GM18873 (cell line): ENCODE results near the gene PRR11.
A peak's percentile ranks its signal among the peaks of the same experiment; 100 is the strongest.
"Not testable (repeated sequence)": the region's sequence is repeated elsewhere in the genome, so short reads cannot be mapped to it uniquely, and the experiment has no call there.

Source experiments
- ATAC-seq: cut with Tn5 transposase; IDR thresholded peaks from one replicate; pipeline ENCODE4 v1.9.1; 2021; ENCODE audit warnings: mild to moderate bottlenecking, moderate library complexity, moderate number of reproducible peaks; ENCODE audit not compliant: unreplicated experiment, low FRiP score

The PRR11 gene

DNA sequence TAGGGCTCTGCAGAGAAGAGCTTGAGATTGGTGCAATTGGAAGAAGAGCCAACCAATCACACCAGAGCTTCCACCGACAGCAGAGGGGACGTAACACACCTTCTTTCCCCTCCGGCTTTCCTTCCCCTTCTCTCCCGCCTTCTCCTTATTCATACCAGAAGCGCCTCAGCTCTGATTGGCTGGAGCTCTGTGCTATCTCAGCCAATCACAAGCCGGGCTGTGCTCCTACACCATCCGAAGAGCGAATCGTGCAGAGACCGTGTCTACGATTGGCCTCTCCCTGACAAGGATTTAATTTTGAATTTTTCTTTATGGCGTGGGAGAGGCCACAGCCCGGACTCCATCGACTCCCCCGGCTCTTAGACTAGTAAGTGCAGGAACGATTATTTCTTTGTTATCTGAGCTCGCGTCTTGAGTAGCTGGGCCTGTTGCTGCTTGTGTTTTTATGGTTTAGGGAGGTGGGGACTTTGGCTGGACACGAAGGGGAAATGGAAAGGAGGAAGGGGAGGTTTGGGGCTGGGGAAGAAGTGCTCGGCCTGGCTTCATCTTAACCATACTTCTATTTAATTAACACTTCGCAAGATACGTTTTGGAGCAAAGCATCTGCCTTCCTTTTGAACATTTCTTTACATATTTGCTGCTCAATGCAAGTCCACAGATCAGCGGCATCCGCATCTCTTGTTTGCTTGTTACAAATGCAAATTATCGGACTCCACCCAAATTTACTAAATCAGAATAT is at the start of gene PRR11:
Gene PRR11, plus strand, starts transcription at position 308 of the 739 bp plus-strand sequence. CDS start 14,007 bp downstream, outside the sequence.
- peak; percentile 88 for ATAC-seq

DNA sequence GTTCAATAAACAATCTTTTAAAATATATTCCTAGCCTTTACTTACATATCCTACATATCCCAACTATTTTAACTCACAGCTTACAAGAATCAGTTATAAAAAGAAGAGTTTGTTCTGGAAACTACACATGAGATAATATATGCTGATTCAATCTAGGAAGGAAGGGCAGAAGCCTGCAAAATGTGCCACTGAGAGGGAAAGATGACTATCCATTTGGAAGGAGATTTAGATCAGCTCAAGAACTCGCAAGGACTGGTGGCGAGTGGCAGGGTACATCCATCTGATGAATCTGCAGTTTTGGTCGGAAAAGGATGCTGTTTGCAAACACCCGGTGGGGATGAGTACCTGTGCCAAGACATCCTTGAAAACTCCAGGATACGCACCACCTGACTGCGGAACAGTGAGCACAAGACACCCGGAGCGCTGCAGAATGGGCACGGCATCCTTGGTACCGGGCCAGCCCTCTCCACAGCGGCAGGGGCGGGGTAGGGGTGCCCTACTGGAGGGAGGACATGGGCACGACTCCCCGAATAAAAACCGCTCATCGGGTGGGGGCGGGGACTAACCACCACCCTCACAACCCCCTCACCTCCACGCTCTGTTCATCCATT is 49.6 kb upstream of the PRR11 start:
- ATAC-seq: peak; percentile 15

DNA sequence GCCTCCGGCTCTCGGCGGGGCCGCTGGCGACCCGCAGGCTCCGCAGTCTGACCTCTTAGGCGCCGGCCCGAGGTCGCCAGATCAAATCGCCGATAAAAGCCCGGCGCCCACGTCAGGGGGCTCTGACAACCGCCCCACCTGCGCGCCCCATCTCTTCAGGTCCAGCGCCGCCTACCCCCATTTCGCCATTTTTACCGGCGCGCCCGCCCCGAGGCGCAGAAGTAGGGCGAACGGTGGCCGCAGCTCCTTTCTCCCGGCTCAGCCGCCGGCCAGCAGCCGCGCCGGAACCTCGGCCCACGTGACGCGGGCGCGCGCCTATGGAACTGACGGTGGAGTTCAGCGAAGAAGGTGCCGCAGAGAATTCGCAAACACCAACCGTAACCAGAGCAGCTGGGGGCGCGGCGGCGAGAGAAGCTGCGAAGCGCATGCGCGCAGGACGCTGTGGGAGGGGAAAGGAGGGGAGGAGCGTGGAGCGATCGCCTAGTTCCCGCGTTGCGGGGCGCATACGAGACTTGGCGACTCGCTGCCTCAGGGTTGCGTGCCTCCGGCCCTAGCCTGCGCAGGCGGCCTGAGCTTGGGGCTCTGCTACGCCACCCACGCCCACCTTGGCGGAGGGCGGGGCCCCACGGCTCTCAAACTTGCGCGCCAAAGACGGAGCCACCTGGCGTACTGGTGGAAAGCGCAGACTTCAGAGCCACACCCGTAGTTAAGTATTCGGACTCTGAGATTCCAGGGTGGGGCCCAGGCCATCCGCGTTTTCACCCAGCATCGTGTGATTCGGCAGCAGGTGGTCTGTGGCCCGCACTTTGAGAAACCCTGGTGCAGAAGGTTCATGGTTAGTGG is 48.9 kb upstream of the PRR11 start, which contains the start of gene TRIM37:
Gene TRIM37, minus strand, starts transcription at position 418 of the 843 bp plus-strand sequence. CDS start 419 bp downstream, outside the sequence.
- peak; percentile 82 for ATAC-seq

DNA sequence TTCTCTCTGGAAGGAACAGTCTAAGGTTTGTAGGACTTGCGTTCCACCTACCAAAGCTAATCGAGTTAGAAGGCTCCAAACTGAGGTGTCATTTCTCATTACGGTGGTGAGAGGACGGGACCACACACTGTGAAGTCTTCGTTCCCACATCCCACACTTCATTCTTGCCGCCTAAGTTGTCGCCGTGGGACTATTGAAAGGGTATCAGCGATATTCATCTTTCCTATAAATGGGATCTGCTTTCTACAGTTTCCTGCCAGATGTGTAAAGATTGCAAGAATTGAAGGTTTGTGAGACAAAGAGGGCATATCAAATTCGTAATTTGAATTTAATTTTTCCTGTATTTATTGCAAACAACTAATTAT is 48.3 kb upstream of the PRR11 start:
- ATAC-seq: no peak

DNA sequence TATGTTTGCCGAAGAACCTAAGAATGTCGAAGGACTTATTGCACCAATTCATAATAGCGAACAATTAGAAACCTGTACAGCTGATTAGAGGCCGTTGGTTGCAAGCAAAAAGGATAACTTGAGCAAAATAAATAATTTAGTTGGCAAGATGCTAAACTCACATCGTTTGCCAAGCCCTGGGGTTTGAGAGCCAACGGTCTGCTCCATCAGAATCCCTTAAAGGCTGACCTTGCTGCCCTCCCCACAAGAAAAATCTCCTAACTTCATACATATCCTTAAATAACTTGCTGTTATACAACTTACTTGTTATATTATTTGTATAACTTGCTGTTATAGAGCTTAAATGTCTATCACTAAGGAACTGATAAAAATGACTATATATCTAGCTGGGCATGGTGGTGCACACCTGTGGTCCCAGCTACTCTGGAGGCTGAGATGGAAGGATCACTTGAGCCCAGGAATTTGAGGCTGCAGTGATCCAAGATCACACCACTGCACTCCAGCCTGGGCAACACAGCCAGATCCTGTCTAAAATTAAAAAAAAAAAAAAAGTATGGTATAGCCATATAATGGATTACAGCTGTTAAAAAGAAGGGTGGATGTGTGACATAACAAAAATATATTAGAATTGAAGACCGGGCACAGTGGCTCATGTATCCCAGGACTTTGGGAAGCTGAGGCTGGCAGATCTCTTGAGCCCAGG is 47.0 kb upstream of the PRR11 start:
- ATAC-seq: no peak

DNA sequence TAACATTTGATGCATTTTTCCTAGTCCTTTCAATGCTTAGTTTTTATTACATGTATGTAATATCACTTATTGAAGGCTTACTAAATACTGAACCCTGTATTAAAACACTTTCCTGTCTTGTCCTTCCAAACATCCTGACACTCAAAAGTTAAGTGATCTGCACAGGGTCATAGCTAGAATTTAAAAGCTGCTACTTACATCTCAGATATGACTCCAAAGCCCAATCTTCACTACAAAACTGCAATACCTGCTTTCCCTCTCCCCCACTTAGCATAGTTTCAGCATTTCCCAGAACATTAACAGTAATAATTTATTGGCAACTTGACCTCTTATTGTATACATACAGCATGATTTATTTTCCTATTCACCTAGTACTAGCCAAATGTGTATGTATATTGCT is 44.6 kb upstream of the PRR11 start:
- no peak for ATAC-seq

DNA sequence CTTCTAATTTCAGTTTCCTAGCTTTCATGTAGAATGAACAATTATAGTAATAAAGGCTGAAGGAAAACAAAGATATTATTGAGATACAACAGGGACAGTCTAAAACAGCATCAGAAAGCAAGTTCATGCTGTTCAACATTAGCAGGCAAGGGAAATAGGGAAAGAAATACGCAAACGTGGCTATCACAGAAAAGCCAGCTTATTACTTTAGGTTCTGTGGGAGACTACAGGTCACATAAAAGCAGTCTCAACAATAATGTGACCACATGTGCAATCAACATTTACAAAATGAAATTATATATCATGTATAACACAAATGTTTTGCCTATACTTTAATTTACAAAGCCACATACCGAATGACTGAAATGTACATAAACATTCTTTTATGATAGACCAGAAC is 44.0 kb upstream of the PRR11 start:
- ATAC-seq: no peak

DNA sequence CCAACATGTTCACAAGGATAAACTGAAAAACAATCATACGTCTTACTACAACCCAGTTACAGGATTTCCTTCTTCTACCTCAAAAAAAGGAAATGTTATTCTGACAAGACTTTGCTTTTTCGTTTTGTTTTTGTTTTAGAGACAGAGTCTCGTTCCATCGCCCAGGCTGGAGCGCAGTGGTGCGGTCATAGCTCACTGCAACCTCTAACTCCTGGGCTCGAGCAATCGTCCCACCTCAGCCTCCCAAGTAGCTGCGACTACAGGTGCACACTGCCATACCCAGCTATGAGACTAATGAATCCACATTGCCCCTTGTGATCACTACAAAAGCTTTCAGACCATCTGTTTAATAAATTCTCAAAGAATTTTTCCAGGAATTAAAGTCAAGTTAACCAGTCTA is 40.1 kb upstream of the PRR11 start:
- ATAC-seq: no peak

DNA sequence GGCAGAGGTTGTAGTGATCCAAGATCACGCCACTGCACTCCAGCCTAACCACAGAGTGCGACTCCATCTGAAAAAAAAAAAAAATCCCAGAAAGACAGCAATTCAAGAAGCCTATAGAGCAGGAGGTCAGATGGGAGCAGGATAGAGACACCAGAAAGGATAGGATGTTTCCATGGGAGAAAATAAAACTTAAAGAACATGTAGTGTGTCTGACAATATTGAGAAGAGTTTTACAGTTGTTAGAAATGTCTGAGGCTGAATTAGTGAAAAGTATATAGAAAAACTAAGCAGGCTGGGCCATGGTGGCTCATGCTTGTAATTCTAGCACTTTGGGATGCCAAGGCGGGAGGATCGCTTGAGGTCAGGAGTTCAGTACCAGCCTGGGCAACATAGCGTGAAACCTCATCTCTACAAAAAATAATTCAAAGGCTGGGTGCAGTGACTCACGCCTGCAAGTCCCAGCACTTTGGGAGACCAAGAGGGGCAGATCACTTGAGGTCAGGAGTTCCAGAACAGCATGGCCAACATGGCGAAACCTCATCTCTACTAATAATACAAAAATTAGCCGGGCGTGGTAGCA is 33.6 kb upstream of the PRR11 start:
- ATAC-seq: no peak

DNA sequence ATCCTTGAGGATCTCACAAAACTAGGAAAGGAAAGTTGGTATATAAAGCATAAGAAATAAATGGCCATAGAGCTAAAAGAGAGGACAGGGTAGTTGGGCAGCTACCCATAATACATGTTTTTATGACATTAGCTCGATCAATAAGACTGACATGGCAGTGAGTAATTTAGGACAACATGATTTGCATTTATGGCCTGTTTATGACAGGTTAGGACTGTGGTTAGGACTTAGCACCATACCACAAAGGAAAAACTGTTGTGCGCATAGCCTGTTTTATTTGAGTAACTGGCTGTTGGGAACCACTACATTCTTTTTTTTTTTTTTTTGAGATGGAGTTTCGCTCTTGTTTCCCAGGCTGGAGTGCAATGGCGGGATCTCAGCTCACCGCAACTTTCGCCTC is 30.9 kb upstream of the PRR11 start:
- no peak for ATAC-seq

DNA sequence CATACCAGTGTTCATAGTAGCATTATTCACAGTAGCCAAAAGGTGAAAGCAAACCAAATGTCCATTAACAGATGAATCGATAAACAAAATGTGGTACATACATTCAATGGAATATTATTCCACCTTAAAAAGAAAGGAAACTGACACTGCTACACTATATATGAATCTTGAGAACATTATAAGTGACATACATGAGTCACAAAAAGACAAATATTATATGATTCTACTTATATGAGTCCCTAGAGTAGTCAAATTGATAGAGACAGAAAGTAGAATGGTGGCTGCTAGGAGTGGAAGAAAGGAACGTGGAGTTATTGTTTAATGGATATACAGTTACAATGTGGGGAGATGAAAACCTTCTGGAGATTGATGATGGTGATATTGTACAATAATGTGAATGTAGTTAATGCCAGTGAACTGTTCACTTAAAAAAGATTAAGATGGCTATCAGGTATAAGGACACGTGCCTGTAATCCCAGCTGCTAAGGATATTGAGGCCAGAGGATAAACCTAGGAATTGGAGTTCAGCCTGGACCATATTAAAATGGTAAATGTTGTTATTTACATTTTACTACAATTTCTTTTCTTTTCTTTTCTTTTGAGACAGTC is 28.6 kb upstream of the PRR11 start:
- no peak for ATAC-seq

DNA sequence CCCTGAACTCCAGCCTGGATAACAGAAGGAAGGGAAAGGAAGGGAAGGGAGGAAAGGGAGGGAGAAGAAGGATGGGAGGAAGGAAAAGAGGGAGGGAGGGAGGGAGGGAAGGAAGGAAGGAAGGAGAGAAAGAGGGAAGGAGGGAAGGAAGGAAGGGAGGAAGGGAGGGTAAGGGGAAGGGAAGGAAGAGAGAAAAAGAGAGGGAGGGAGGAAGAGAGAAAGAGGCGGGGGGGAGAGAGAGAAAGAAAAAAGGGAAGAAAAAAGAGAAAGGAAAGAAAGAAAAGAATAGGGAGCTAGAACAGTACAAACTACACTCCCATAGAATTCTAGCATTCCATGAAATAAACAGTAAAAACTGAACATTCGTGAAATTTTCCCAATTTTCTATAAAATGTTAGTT is 25.7 kb upstream of the PRR11 start:
- no peak for ATAC-seq

DNA sequence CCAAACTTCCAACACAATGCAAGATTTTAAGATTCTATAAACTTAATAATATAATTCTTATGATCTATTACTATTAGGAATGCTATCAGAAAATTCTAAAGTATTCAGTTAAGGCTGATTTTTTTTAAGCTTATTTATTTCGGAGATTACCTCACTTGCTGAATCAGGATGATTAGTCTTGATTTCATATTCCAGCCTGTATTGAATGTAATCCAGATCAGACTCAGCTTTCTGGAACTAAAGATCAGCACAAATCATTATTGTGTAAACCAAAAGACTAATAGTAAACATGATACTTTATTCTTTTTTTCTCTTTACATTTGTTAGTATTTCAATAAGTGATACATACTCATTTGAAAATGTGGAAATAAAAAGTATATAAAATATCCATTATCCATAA is 24.4 kb upstream of the PRR11 start:
- ATAC-seq: no peak

DNA sequence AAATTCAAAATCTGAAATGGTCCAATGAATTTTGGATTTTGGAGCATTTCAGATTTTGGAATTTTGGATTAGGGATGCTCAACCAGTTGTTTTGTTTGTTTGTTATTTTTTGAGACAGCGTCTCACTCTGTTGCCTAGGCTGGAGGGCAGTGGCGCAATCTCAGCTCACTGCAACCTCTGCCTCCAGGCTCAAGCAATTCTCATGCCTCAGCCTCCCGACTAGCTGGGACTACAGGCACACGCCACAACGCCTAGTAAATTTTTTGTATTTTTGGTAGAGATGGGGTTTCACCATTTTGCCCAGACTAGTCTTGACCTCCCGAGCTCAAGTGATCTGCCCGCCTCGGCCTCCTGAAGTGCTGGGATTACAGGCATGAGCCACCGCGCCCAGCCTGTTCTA is 17.2 kb upstream of the PRR11 start:
- not testable (repeated sequence) for ATAC-seq

DNA sequence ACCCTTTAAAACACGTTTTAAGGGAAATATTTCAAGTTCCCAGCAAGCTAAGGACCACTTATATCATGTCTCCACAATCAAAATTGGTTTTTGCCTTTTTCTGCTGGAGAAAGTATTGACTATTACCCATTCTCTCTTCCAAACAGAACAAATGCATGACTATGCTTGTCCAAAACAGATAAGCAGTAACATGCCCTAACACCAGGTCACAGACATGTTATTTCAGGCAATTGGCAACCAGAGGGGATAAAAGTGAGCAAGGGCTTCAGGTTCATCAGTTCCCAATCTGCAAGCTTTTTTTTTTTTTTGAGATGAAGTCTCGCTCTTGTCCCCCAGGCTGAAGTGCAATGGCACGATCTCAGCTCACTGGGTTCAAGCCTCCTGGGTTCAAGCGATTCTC is 15.6 kb upstream of the PRR11 start:
- no peak for ATAC-seq

DNA sequence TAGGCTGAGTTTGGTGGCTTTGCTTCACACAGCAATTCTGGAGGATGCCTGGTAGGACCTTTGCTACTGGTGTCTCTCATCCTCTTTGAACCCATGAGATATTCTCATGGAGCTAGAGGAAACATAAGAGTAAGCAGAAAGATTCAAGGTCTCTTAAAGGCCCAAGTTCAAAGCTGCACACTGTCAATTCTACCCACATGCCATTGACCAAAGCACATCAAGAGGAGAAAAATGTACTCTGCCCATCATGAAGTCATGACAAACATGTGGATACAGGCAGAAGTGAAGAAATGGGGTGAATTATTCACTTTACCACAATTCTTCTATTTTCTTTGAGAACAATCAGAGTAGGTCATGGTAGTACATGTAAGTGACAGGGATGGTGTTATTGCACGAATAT is 13.7 kb upstream of the PRR11 start:
- no peak for ATAC-seq

DNA sequence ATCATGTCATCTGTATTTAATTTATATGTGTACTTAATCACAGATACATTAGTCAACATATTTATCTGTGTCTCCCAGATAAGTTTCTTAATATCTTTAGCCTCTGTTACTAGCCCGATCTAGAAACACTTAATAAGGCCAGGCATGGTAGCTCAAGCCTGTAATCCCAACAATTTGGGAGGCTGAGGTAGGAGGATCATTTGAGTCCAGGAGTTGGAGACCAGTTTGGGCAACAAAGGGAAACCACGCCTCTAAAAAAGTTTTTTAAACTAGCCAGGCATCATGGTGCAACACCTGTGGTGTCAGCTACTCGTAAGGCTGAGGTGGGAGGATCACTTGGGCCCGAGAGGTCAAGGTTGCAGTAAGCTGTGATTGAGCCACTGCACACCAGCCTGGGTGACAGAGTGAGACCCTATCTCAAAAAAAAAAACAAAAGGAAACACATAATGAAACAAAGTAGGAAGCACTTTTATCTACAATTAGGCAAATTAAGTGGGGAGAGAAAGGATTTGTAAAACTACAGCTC is 9.9 kb upstream of the PRR11 start:
- ATAC-seq: no peak

DNA sequence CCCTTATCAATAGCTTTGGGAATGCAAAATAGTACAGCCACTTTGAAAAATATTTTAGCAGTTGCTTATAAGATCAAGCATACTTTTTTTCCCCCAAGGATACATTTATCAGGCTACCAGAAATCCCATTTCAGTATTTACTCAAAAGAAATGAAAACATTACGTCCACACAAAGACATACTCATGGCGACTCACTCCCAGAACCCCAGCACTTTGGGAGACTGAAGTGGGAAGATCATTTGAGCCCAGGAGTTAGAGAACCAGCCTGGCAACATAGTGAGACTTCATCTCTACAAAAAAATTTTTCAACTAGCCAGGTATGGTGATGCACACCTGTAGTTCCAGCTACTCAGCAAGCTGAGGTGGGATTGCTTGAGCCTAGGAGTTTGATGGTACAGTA is 6.5 kb upstream of the PRR11 start:
- no peak for ATAC-seq

DNA sequence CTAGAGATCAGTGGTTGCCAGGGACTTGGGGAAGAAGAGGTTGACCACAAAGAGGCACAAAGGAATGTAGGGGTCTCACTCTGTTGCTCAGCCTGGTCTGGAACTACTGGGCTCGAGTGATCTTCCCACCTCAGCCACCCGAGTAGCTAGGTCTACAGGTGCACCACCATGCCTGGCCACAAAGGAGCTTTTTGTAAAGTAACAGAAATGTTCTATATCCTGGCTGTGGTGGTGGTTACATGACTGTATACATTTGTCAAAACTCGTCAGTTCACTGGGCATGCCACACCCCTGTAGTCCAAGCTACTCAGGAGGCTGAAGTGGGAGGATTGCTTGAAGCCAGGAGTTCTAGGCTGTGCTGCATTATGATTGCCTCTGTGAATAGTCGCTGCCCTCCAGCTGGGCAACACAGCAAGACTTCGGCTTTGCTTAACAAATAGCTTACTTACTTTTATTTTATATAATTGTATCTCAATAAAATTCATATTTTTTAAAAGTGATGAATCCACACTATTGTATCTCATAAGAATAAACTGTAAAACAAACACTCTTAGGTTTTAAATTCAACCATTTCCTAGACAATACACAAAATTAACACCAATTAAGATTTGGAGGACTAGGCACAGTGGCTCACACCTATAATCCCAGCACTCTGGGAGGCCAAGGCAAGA is 5.6 kb upstream of the PRR11 start:
- ATAC-seq: no peak
